ENCODE measurements around the gene COBL.

The COBL gene

GRCh38 chr7:51303142-51303525, 13.5 kb downstream of the COBL start:
- no peak for DNase-seq (ENCODE audit: low read depth)

GRCh38 chr7:51301806-51302205, 14.8 kb downstream of the COBL start:
- no peak for DNase-seq (ENCODE audit: low read depth)

- DNase-seq (ENCODE audit: low read depth): no peak
These were observed 15.6 kb downstream of the COBL start for GRCh38 chr7:51300762-51301674.

- DNase-seq (ENCODE audit: low read depth): no peak
These were observed 17.0 kb downstream of the COBL start for GRCh38 chr7:51299391-51300133.

- DNase-seq (ENCODE audit: low read depth): no peak
These were observed 17.7 kb downstream of the COBL start for GRCh38 chr7:51298912-51299311.

- no peak for DNase-seq (ENCODE audit: low read depth)
These were observed 18.6 kb downstream of the COBL start for GRCh38 chr7:51297986-51298385.

- no peak for DNase-seq (ENCODE audit: low read depth)
These were observed 21.0 kb downstream of the COBL start for GRCh38 chr7:51295440-51296245.

GRCh38 chr7:51292596-51292995, 24.0 kb downstream of the COBL start:
- DNase-seq (ENCODE audit: low read depth): no peak

- DNase-seq (ENCODE audit: low read depth): no peak
These were observed 25.7 kb downstream of the COBL start for GRCh38 chr7:51290702-51291540.

- DNase-seq (ENCODE audit: low read depth): no peak
These were observed 26.3 kb downstream of the COBL start for GRCh38 chr7:51290304-51290637.

GRCh38 chr7:51289623-51290303, 26.8 kb downstream of the COBL start:
- DNase-seq (ENCODE audit: low read depth): no peak

- DNase-seq (ENCODE audit: low read depth): no peak
These were observed 27.6 kb downstream of the COBL start for GRCh38 chr7:51288896-51289622.

GRCh38 chr7:51286401-51286800, 30.2 kb downstream of the COBL start:
- no peak for DNase-seq (ENCODE audit: low read depth)

GRCh38 chr7:51280156-51280555, 36.5 kb downstream of the COBL start:
- DNase-seq (ENCODE audit: low read depth): no peak

GRCh38 chr7:51279391-51280023, 37.1 kb downstream of the COBL start:
- no peak for DNase-seq (ENCODE audit: low read depth)

- no peak for DNase-seq (ENCODE audit: low read depth)
These were observed 37.8 kb downstream of the COBL start for GRCh38 chr7:51278797-51279196.

GRCh38 chr7:51276967-51277366, 39.6 kb downstream of the COBL start:
- no peak for DNase-seq (ENCODE audit: low read depth)

- no peak for DNase-seq (ENCODE audit: low read depth)
These were observed 40.5 kb downstream of the COBL start for GRCh38 chr7:51276091-51276605.

- DNase-seq (ENCODE audit: low read depth): no peak
These were observed 41.1 kb downstream of the COBL start for GRCh38 chr7:51275532-51275931.

GRCh38 chr7:51274955-51275354, 41.7 kb downstream of the COBL start:
- DNase-seq (ENCODE audit: low read depth): no peak

Data from amniotic epithelial cell (primary cell).